HepG2 (cell line): ENCODE results near the gene SMIM38. TPM values are rescaled to one million over a fixed set of nuclear protein-coding genes. Genes with fewer than 3 reads are reported as not detected.

Experiments used
- ATF2 ChIP-seq: sonication (generic); formaldehyde crosslinking; IDR thresholded peaks from 2 replicates; pipeline ENCODE4 v1.4.0; 2020; ENCODE audit warnings: missing genetic modification reagents
- BCLAF1 ChIP-seq: fragments of 450-650 bp; IDR thresholded peaks from 2 replicates; pipeline ENCODE4 v1.6.1; 2017; ENCODE audit warnings: mild to moderate bottlenecking
- GZF1 ChIP-seq: sonication (generic); formaldehyde crosslinking; IDR thresholded peaks from 2 replicates; pipeline ENCODE4 v1.5.1; 2020; ENCODE audit warnings: mild to moderate bottlenecking, missing genetic modification reagents
- MAFF ChIP-seq: IDR thresholded peaks from 2 replicates; pipeline ENCODE4 v1.6.1; 2011; ENCODE audit warnings: low read depth, low read length, improper control_type of control experiment
- MAZ ChIP-seq, 2 experiments: sonication (generic) in 1 of 2; formaldehyde crosslinking in 1 of 2; IDR thresholded peaks; 2 replicates each; pipeline versions ENCODE4 v1.5.0 to v1.6.1; 2012 to 2020; ENCODE audit warnings: low read depth in 2 of 2, mild to moderate bottlenecking in 2 of 2, borderline replicate concordance in 1 of 2, improper control_type of control experiment in 1 of 2, low read length in 1 of 2, missing genetic modification reagents in 1 of 2, moderate library complexity in 1 of 2
- MIER3 ChIP-seq: IDR thresholded peaks from 2 replicates; pipeline ENCODE4 v1.6.1; 2016; ENCODE audit warnings: missing compliant biosample characterization, borderline replicate concordance
- MTA3 ChIP-seq: sonication (generic); formaldehyde crosslinking; IDR thresholded peaks from 2 replicates; pipeline ENCODE4 v1.4.0; 2020; ENCODE audit warnings: missing genetic modification reagents
- NFATC3 ChIP-seq: sonication (generic); formaldehyde crosslinking; IDR thresholded peaks from 2 replicates; pipeline ENCODE4 v1.5.1; 2020; ENCODE audit warnings: mild to moderate bottlenecking, missing genetic modification reagents
- NR2C2 ChIP-seq: sonication (generic); formaldehyde crosslinking; IDR thresholded peaks from 2 replicates; pipeline ENCODE4 v1.4.0; 2020; ENCODE audit warnings: missing genetic modification reagents, mild to moderate bottlenecking, moderate library complexity, borderline replicate concordance
- RCOR2 ChIP-seq: IDR thresholded peaks from 2 replicates; pipeline ENCODE4 v1.6.1; 2016; ENCODE audit warnings: missing biosample characterization, missing genetic modification reagents
- RFX1 ChIP-seq: fragments of 450-650 bp; IDR thresholded peaks from 2 replicates; pipeline ENCODE4 v1.6.1; 2017
- RORA ChIP-seq: sonication (generic); formaldehyde crosslinking; IDR thresholded peaks from 2 replicates; pipeline ENCODE4 v1.5.0; 2020; ENCODE audit warnings: mild to moderate bottlenecking, missing genetic modification reagents, moderate library complexity
- SATB2 ChIP-seq: sonication (generic); formaldehyde crosslinking; IDR thresholded peaks from 2 replicates; pipeline ENCODE4 v1.5.0; 2020; ENCODE audit warnings: missing genetic modification reagents
- SCMH1 ChIP-seq: sonication (generic); formaldehyde crosslinking; IDR thresholded peaks from 2 replicates; pipeline ENCODE4 v1.9.0; 2021; ENCODE audit warnings: missing genetic modification reagents, mild to moderate bottlenecking, borderline replicate concordance
- SPEN ChIP-seq: sonication (generic); formaldehyde crosslinking; IDR thresholded peaks from 2 replicates; pipeline ENCODE4 v1.5.1; 2020; ENCODE audit warnings: low read depth, mild to moderate bottlenecking, missing genetic modification reagents
- SRF ChIP-seq: IDR thresholded peaks from 2 replicates; pipeline ENCODE4 v1.6.1; 2011; ENCODE audit warnings: mild to moderate bottlenecking, low read depth, low read length, moderate library complexity
- SUZ12 ChIP-seq: fragments of 150-350 bp; IDR thresholded peaks from 2 replicates; pipeline ENCODE4 v1.6.1; 2014; ENCODE audit warnings: low read depth, low read length
- ZMYM2 ChIP-seq: sonication (generic); formaldehyde crosslinking; IDR thresholded peaks from 2 replicates; pipeline ENCODE4 v1.8.0; 2022; ENCODE audit warnings: mild to moderate bottlenecking, missing genetic modification reagents
- ZMYM4 ChIP-seq: sonication (generic); formaldehyde crosslinking; IDR thresholded peaks from 2 replicates; pipeline ENCODE4 v1.8.1; 2023; ENCODE audit warnings: mild to moderate bottlenecking, missing genetic modification reagents
- ZNF207 ChIP-seq: fragments of 450-650 bp; IDR thresholded peaks from 2 replicates; pipeline ENCODE4 v1.6.1; 2016; ENCODE audit warnings: antibody characterized with exemption, borderline replicate concordance
- ZSCAN20 ChIP-seq: sonication (generic); formaldehyde crosslinking; IDR thresholded peaks from 2 replicates; pipeline ENCODE4 v1.4.0; 2020; ENCODE audit warnings: missing genetic modification reagents, mild to moderate bottlenecking, borderline replicate concordance
- ZSCAN25 ChIP-seq: sonication (generic); formaldehyde crosslinking; IDR thresholded peaks from 2 replicates; pipeline ENCODE4 v1.8.0; 2022; ENCODE audit warnings: mild to moderate bottlenecking, missing genetic modification reagents
- ZSCAN31 ChIP-seq: sonication (generic); formaldehyde crosslinking; IDR thresholded peaks from 2 replicates; pipeline ENCODE4 v1.5.0; 2020; ENCODE audit warnings: low read depth, mild to moderate bottlenecking, missing genetic modification reagents
- polyA plus RNA-seq, 8 experiments: library from polyadenylated mRNA; depleted of rRNA in 3 of 8; stranded (reverse) in 7 of 8; unstranded in 1 of 8; fragments of >200 nt; fragmentation: Illumina TruSeq in 4 of 8; extraction: Trizol in 4 of 8; gene quantifications; 2 replicates each; pipeline versions ENCODE4 v1.2.1 to v1.2.3, GENCODE V29; 2011 to 2016; ENCODE audit warnings: low read depth in 4 of 8, missing spikeins in 1 of 8, mixed read lengths in 1 of 8; ENCODE audit not compliant: insufficient read depth in 1 of 8
- total RNA-seq, 5 experiments: library from RNA; depleted of rRNA; stranded (reverse); fragments of >200 nt; fragmentation: Illumina TruSeq; extraction: Trizol; gene quantifications; 2 replicates each; pipeline ENCODE4 v1.2.3, GENCODE V29; 2016; ENCODE audit warnings: low read depth in 1 of 5
- TF ChIP-seq, protein P1 (sequence below): sonication (generic); formaldehyde crosslinking; IDR thresholded peaks from 2 replicates; pipeline ENCODE4 v1.9.0; 2022; ENCODE audit warnings: low read depth, missing genetic modification reagents
- TF ChIP-seq, protein P2 (sequence below): sonication (generic); formaldehyde crosslinking; IDR thresholded peaks from 2 replicates; pipeline ENCODE4 v1.8.0; 2022; ENCODE audit warnings: missing genetic modification reagents, mild to moderate bottlenecking, inconsistent platforms, borderline replicate concordance

The SMIM38 gene
- total and polyA plus RNA-seq, 2 of the 13 experiments (the other 11 are each of a cell fraction or from before 2014, with no cell fraction given): 0.30 to 0.40 TPM

DNA sequence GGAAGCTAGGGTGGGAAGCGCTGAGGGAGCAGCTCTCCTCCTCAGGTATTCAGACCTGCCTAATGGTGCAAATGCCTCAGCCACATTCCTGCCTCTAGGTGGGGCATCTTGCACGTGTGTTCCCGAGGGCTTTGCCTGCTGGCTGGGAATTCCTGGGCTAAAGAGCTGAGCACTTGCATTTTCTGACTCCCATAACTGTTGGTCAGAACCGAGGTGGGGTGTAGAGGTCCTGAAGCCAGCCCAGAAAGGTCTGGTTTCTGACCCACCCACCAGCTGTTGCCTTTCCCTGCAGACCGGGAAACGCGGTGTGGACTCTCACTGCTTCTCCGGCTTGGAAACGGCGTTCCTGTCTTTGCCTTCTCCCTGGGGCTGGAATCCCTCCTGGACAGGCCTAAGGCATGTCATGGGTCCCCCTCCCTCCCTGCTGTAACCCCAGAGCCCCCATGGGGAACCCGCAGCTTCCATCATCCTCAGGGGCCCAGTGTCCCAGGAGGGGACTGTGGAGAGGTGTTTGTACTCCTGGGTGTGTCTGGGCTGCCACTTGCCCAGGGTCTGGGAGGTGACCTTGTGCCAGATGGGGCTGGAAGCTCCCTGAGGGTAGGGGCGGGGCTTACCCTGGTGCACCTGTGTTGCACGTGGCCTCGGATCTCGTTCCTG lies 24.0 kb upstream of the SMIM38 start (continued):
- peak; percentile 48; the same call in 1 of the 2 replicates for TF ChIP-seq ATF2 (CRISPR knock-in tag)
- no peak for TF ChIP-seq NR2C2 (CRISPR knock-in tag)
- TF ChIP-seq ZSCAN31 (CRISPR knock-in tag): no peak
- no peak for TF ChIP-seq ZMYM4 (CRISPR knock-in tag)
- TF ChIP-seq RCOR2 (CRISPR knock-in tag): no peak
- TF ChIP-seq MTA3: no peak
- no peak for TF ChIP-seq MIER3 (CRISPR knock-in tag)
- TF ChIP-seq NFATC3 (CRISPR knock-in tag): no peak
- TF ChIP-seq ZSCAN25 (CRISPR knock-in tag): 0 out of 2 replicates have a peak, but pooled peaks have one; percentile 39
- no peak for TF ChIP-seq MAFF
- no peak for TF ChIP-seq RFX1
- no peak for TF ChIP-seq SCMH1 (CRISPR knock-in tag)
- TF ChIP-seq GZF1 (CRISPR knock-in tag): no peak
- no peak for TF ChIP-seq MAZ (IDR thresholded peaks at IDR 0.05; ENCODE audit: borderline replicate concordance, low read depth, low read length)
- peak; percentile 67 for TF ChIP-seq MAZ (CRISPR knock-in tag; IDR thresholded peaks at IDR 0.05; ENCODE audit: low read depth)
- no peak for TF ChIP-seq SPEN (CRISPR knock-in tag)
- no peak for TF ChIP-seq BCLAF1
- no peak for TF ChIP-seq ZMYM2 (CRISPR knock-in tag)
- TF ChIP-seq SUZ12: no peak
- no peak for TF ChIP-seq SATB2 (CRISPR knock-in tag)
- no peak for TF ChIP-seq RORA
- TF ChIP-seq, protein P1, sequence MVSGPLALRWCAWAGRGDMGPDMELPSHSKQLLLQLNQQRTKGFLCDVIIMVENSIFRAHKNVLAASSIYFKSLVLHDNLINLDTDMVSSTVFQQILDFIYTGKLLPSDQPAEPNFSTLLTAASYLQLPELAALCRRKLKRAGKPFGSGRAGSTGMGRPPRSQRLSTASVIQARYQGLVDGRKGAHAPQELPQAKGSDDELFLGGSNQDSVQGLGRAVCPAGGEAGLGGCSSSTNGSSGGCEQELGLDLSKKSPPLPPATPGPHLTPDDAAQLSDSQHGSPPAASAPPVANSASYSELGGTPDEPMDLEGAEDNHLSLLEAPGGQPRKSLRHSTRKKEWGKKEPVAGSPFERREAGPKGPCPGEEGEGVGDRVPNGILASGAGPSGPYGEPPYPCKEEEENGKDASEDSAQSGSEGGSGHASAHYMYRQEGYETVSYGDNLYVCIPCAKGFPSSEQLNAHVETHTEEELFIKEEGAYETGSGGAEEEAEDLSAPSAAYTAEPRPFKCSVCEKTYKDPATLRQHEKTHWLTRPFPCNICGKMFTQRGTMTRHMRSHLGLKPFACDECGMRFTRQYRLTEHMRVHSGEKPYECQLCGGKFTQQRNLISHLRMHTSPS (CRISPR knock-in tag): no peak
- TF ChIP-seq ZNF207: no peak
- TF ChIP-seq, protein P2, sequence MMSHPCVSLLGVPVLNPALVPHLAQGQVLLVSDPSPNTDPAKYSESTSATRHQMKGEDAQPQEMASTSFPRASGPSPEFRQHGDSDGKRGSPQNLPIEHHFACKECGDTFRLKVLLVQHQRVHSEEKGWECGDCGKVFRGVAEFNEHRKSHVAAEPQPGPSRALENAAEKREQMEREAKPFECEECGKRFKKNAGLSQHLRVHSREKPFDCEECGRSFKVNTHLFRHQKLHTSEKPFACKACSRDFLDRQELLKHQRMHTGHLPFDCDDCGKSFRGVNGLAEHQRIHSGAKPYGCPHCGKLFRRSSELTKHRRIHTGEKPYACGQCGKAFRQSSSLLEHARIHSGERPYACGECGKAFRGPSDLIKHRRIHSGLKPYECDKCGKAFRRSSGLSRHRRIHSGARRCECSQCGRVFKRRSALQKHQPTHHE (CRISPR knock-in tag): no peak
- TF ChIP-seq ZSCAN20 (CRISPR knock-in tag): no peak
- no peak for TF ChIP-seq SRF
